ENCODE results near the gene TSHZ3. TPM values are rescaled to one million over a fixed set of nuclear protein-coding genes. Genes with fewer than 3 reads are reported as not detected.

The TSHZ3 gene
- total RNA-seq, 4 donors from 2014 or later = 1.6 to 4.0 (median 3.5) TPM

DNA sequence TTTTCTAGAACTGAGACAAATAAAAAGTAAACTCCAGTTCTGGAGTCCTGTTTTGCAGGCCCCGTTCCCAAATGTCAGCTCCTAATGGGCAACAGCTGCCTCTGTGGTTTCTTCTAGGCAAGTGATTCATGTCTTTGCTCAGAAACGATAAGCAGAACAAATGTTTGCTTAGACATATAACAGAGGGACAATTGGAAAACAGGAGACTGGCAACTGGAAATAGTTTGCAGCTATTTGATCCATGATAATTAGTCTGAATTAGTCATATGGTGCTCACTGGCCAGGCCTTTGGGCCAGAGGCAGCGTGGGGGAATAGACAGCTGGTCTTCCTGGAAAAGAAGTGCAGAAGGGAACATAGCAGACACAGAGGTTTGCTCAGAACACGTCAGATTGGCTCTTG lies 29.2 kb upstream of the TSHZ3 start:
- 43 to 49% methylated on average over 4 of the region's 4 CpGs for WGBS, 2 donors
- no peak for TF ChIP-seq CTCF (IDR thresholded peaks at IDR 0.05)
- TF ChIP-seq POLR2A (IDR thresholded peaks at IDR 0.05) = no peak
- no peak overlapping the region for H3K4me3 ChIP-seq (ENCODE audit: low read depth, poor library complexity, severe bottlenecking)
- DNase-seq (ENCODE audit: low spot score in 2 of 2) = no peak
- intact Hi-C loops (cut with DNase I; ENCODE audit: low total_unique reads) = no loop called here

GRCh38 chr19:31377736-31378135 lies 28.5 kb upstream of the TSHZ3 start:
- H3K4me3 ChIP-seq (ENCODE audit: low read depth, poor library complexity, severe bottlenecking) = no peak overlapping the region
- WGBS, 2 donors = 87 to 100% methylated on average over 1 of the region's 1 CpG
- TF ChIP-seq CTCF (IDR thresholded peaks at IDR 0.05) = no peak
- intact Hi-C loops (cut with DNase I; ENCODE audit: low total_unique reads) = no loop called here
- no peak for DNase-seq (ENCODE audit: low spot score in 2 of 2)

GRCh38 chr19:31372246-31372781 lies 23.1 kb upstream of the TSHZ3 start:
- intact Hi-C loops (cut with DNase I; ENCODE audit: low total_unique reads) = loop anchor here (5.0 kb wide), 1 partner anchor 895 kb away; no protein-coding TSS in a partner anchor
- WGBS, 2 donors = 61 to 88% methylated on average over 2 of the region's 2 CpGs
- no peak for DNase-seq (ENCODE audit: low spot score in 2 of 2)
- TF ChIP-seq POLR2A (IDR thresholded peaks at IDR 0.05) = no peak
- no peak for TF ChIP-seq CTCF (IDR thresholded peaks at IDR 0.05)
- no peak overlapping the region for H3K4me3 ChIP-seq (ENCODE audit: low read depth, poor library complexity, severe bottlenecking)

DNA sequence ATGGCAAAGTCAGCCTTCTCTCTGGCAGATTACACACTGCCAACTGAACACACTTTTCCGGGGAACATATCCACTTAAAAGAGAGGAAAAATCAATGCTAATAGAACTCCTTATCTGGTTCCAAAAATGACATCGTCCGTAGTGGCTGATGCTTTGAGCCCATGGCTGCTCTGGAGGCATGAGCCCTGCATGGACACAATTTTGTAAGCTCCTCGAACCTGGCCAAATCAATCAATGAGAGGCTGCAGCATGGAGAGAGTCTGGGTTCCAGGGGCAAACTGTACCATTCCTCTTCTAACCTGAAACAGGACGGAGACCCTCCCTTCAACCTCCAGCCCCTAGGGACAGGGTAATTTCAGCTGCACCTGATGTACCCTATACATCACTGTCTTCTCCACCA lies 21.0 kb upstream of the TSHZ3 start:
- no peak overlapping the region for H3K4me3 ChIP-seq (ENCODE audit: low read depth, poor library complexity, severe bottlenecking)
- TF ChIP-seq POLR2A (IDR thresholded peaks at IDR 0.05) = no peak
- no peak for TF ChIP-seq CTCF (IDR thresholded peaks at IDR 0.05)
- intact Hi-C loops (cut with DNase I; ENCODE audit: low total_unique reads) = loop anchor here (5.0 kb wide), 1 partner anchor 893 kb away; no protein-coding TSS in a partner anchor
- DNase-seq (ENCODE audit: low spot score in 2 of 2) = no peak
- WGBS, 2 donors = 86 to 87% methylated on average over 5 of the region's 5 CpGs

DNA sequence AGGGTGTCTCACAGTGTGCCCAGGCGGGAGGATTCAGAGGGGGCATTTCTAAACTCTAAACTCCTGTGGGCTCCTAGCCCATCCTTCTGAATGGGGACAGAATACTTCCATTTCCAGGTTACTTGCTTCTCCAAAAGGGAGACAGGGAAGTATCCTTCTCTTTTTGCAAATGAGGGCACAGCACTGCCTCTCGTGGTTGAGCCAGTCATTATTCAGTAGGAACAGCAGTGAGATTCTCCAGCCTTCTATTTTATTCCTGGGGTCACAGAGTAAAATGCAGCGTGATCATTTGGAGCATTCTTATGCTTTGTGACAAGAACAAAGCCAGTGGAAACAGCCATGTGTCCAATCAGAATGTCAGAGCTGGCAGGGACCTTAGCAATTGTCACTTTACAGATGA lies 15.7 kb upstream of the TSHZ3 start:
- 83 to 89% methylated on average over 3 of the region's 3 CpGs for WGBS, 2 donors
- intact Hi-C loops (cut with DNase I; ENCODE audit: low total_unique reads) = no loop called here
- no peak for DNase-seq (ENCODE audit: low spot score in 2 of 2)
- TF ChIP-seq POLR2A (IDR thresholded peaks at IDR 0.05) (no peak), CTCF (IDR thresholded peaks at IDR 0.05) (no peak)
- H3K4me3 ChIP-seq (ENCODE audit: low read depth, poor library complexity, severe bottlenecking) = no peak overlapping the region

DNA sequence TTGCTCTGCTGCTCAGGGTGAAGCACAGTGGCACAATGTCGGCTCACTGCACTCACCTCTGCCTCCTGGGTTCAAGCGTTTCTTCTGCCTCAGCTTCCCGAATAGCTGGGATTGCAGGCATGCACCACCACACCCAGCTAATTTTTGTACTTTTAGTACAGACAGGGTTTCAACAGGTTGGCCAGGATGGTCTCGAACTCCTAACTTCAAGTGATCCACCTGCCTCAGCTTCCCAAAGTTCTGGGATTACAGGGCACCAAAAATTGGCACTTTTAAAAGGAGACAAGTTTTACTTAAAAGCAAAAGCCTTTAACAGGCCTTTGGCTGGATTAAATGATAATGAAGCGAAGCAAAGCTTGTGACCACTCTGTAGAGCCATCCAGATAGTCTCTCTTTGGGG lies 12.5 kb upstream of the TSHZ3 start:
- intact Hi-C loops (cut with DNase I; ENCODE audit: low total_unique reads) = no loop called here
- DNase-seq (ENCODE audit: low spot score in 2 of 2) = no peak
- 91 to 92% methylated on average over 5 of the region's 5 CpGs for WGBS, 2 donors
- TF ChIP-seq CTCF (IDR thresholded peaks at IDR 0.05) = no peak
- no peak for TF ChIP-seq POLR2A (IDR thresholded peaks at IDR 0.05)
- H3K4me3 ChIP-seq (ENCODE audit: low read depth, poor library complexity, severe bottlenecking) = no peak overlapping the region

Measured in lower leg skin (tissue), 4 donors.